ENCODE data around the gene FNIP2.
"Not testable (repeated sequence)": the region's sequence is repeated elsewhere in the genome, so short reads cannot be mapped to it uniquely, and the experiment has no call there.

Gene FNIP2

DNA sequence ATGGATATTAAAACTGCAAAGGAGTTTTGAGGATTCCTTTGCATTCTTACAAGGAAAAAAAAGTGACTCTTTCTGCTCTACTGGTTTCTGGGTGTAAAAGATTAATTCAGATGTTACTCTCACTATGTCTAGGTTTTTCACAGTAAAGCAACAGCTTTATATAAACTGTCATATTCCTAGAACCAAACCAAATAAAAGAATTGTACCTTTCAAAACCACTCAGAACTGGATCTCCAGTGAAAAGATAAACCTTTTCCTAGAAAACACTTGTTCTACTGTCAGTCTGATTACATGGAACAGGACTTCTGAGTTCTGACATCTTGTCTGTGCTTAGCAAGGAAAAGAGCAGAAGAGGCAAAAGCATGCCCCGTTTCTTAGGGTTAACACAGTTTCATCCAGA is 40.6 kb upstream of the FNIP2 start:
- FAIRE-seq = no peak
- no peak for DNase-seq (ENCODE audit: insufficient read length, low spot score)
- TF ChIP-seq, protein P1, sequence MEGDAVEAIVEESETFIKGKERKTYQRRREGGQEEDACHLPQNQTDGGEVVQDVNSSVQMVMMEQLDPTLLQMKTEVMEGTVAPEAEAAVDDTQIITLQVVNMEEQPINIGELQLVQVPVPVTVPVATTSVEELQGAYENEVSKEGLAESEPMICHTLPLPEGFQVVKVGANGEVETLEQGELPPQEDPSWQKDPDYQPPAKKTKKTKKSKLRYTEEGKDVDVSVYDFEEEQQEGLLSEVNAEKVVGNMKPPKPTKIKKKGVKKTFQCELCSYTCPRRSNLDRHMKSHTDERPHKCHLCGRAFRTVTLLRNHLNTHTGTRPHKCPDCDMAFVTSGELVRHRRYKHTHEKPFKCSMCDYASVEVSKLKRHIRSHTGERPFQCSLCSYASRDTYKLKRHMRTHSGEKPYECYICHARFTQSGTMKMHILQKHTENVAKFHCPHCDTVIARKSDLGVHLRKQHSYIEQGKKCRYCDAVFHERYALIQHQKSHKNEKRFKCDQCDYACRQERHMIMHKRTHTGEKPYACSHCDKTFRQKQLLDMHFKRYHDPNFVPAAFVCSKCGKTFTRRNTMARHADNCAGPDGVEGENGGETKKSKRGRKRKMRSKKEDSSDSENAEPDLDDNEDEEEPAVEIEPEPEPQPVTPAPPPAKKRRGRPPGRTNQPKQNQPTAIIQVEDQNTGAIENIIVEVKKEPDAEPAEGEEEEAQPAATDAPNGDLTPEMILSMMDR (IDR thresholded peaks at IDR 0.05; ENCODE audit: insufficient read depth, missing control alignments) = no peak

DNA sequence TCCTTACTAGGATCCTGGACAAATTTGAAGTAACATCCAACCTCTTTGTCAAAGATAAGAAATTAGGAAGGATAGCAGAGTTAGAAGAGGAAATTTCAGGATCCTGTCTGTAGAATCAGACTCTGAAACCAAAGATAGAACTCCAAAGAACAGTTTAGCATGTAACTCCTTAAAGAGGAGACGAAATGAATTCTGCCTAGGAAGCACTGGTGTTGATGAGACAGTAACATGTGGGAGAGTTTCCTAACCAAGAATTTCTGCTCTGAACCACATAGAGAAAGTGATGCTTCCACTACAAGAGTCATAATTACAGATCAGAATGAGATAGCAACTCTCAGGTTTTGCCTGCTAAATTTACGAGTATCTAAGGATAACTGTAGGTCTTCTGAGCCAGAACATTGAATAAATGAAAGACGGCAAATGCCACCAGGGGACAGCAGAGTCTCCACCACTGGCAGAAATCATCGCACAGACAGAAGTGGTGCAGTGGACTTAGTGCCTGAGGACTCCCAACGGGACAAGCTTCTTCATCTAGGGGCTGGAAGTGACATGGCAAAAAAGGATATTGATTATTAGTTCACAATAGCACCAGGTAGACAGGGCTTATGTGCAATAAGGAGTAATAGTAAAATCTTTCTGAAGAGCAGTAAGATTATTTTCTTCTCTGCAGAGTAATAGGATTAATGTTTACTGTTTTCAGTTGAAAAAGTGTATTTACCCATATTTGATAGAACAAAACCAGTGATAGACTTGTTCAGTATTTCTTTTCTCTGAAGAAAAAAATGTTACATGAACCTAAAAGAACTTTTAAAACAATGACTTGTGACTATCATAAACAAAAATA is 38.9 kb upstream of the FNIP2 start:
- DNase-seq (ENCODE audit: insufficient read length, low spot score) (peak; percentile 35), FAIRE-seq (peak; percentile 84)
- TF ChIP-seq, protein P1 (IDR thresholded peaks at IDR 0.05; ENCODE audit: insufficient read depth, missing control alignments) = peak; percentile 65

DNA sequence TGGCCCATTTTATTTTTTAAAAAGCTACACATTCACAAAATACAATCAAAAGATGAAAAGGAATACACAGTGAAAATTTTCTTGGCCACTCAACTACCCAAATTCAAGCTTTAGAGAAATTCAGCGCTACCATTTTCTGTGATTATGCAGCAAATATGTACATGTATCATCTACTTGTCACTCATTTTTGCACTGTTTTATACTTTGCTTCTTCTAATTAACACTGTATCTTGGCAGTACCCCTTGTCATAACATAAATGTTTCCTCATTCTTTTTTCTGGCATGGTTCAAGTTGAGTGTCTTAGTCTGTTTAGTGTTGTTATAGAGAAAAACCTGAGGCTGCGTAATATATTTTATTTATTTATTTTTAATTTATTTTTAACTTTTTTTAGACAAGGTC is 30.0 kb upstream of the FNIP2 start:
- FAIRE-seq (no peak), DNase-seq (ENCODE audit: insufficient read length, low spot score) (no peak)
- TF ChIP-seq, protein P1 (IDR thresholded peaks at IDR 0.05; ENCODE audit: insufficient read depth, missing control alignments) = no peak

DNA sequence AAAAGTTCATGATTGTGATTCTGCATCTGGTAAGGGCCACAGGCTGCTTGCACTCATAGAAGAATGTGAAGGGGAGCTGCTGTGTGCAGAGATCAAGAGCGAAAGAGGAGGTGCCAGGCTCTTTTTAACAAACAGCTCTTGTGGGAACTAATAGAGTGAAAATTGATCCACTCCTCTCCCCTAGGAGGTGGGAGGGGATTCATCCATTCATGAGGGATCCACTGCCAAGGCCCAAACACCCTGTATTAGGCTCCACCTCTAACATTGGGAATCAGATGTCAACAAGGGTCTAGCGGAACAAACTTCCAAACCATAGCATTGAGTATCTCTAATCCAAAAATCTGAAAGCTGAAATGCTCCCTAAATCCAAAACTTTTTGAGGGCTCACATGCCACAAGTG is 29.2 kb upstream of the FNIP2 start:
- TF ChIP-seq, protein P1 (IDR thresholded peaks at IDR 0.05; ENCODE audit: insufficient read depth, missing control alignments) = no peak
- no peak for FAIRE-seq
- no peak for DNase-seq (ENCODE audit: insufficient read length, low spot score)

- TF ChIP-seq, protein P1 (IDR thresholded peaks at IDR 0.05; ENCODE audit: insufficient read depth, missing control alignments) = no peak
- FAIRE-seq (no peak), DNase-seq (ENCODE audit: insufficient read length, low spot score) (no peak)
Observed at GRCh38 chr4:158741326-158742021, 27.4 kb upstream of the FNIP2 start.

- not testable (repeated sequence) for FAIRE-seq; DNase-seq (ENCODE audit: insufficient read length, low spot score)
Observed at GRCh38 chr4:158746537-158746936, 22.3 kb upstream of the FNIP2 start.

DNA sequence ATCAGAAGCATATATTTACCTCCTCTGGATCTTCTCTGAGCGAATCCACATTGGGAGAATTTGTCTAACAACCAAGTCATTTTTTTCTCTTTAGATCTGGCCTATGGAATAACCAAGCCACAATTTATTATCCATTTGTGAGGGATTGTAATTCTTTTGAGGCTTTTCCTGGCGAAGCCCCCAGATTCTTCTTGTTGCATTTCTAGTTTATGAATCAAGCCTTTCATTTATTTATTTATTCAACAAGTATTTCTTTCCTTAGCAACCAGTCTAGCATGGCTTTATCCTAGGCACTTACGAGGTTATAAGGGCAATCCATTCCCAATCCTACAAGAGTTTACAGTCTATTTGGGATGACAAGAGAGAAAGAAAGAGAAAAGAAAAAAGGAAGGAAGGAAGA is 18.4 kb upstream of the FNIP2 start:
- TF ChIP-seq, protein P1 (IDR thresholded peaks at IDR 0.05; ENCODE audit: insufficient read depth, missing control alignments) = no peak
- DNase-seq (ENCODE audit: insufficient read length, low spot score) (no peak), FAIRE-seq (no peak)

Data from D721Med (cell line).